Keratinocyte (primary cell): Measurements from ENCODE around the gene ELOVL5.

Experiments
- EZH2 ChIP-seq: IDR thresholded peaks from one replicate; pipeline ENCODE4 v1.6.1; 2012; ENCODE audit warnings: inconsistent platforms, mild to moderate bottlenecking, low read length, moderate library complexity
- TF ChIP-seq, protein P1 (sequence below), 3 experiments: IDR thresholded peaks in 1 of 3; conservative IDR thresholded peaks in 1 of 3; optimal IDR thresholded peaks in 1 of 3; 2 replicates in 2 of 3; 3 replicates in 1 of 3; pipeline versions ENCODE3 to v1.5.1; 2011; ENCODE audit warnings: low read length in 3 of 3, mild to moderate bottlenecking in 3 of 3, moderate library complexity in 2 of 3, control low read depth in 1 of 3, inconsistent platforms in 1 of 3; ENCODE audit not compliant: insufficient read depth in 2 of 3; ENCODE audit errors: extremely low read depth in 1 of 3

DNA sequence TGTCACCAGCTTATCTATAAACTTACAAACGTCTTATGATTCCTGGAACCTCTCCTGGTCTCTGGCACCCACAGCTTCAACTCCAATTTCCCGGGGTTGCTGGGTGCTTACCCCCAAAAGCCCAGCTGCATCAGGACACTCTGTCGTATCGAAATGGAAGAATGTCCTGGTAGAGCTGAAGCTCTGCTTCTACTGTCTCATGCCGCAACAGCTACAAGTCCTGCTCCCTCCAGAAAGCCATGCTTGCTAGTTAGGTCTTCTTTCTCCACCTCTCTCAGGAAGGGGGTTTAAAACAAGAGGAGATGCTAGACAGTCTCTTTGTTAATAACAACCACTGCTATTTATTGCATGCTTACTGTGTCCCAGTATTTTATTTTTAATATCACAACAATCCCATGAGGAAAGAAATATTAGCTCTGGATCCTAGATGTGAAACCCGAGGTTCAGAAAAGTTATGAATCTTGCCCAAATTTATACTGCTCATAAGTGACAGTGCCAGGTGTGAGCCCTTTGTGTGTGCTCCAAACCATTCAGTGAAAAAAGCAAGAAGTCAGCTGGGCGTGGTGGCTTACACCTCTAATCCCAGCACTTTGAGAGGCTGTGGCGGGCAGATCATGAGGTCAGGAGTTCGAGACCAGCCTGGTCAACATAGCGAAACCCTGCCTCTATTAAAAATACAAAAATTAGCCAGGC lies 117.8 kb downstream of the ELOVL5 start:
- TF ChIP-seq, protein P1, sequence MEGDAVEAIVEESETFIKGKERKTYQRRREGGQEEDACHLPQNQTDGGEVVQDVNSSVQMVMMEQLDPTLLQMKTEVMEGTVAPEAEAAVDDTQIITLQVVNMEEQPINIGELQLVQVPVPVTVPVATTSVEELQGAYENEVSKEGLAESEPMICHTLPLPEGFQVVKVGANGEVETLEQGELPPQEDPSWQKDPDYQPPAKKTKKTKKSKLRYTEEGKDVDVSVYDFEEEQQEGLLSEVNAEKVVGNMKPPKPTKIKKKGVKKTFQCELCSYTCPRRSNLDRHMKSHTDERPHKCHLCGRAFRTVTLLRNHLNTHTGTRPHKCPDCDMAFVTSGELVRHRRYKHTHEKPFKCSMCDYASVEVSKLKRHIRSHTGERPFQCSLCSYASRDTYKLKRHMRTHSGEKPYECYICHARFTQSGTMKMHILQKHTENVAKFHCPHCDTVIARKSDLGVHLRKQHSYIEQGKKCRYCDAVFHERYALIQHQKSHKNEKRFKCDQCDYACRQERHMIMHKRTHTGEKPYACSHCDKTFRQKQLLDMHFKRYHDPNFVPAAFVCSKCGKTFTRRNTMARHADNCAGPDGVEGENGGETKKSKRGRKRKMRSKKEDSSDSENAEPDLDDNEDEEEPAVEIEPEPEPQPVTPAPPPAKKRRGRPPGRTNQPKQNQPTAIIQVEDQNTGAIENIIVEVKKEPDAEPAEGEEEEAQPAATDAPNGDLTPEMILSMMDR (optimal IDR thresholded peaks at IDR 0.05 in 1 of 3, IDR thresholded peaks at IDR 0.05 in 1 of 3, conservative IDR thresholded peaks at IDR 0.05 in 1 of 3; ENCODE audit: extremely low read depth in 1 of 3, insufficient read depth in 2 of 3, low read length in 3 of 3): no peak
- TF ChIP-seq EZH2: no peak
